NB4 (cell line): ENCODE measurements around the gene ELL.

Experiments
- CTCF ChIP-seq: IDR thresholded peaks from one replicate; pipeline ENCODE4 v1.5.1; 2012; ENCODE audit warnings: low read depth, low read length
- MAX ChIP-seq: IDR thresholded peaks from 2 replicates; pipeline ENCODE4 v1.6.1; 2011; ENCODE audit warnings: low read depth, low read length
- POLR2A ChIP-seq: IDR thresholded peaks from 2 replicates; pipeline ENCODE4 v1.6.1; 2011; ENCODE audit warnings: mild to moderate bottlenecking; ENCODE audit not compliant: insufficient read length; ENCODE audit errors: extremely low read depth

GRCh38 chr19:18418483-18419194 is 103.2 kb downstream of the ELL start:
- TF ChIP-seq CTCF (no peak), POLR2A (no peak), MAX (no peak)
